Measurements from ENCODE around the gene FBN3.
"Not testable (repeated sequence)": the region's sequence is repeated elsewhere in the genome, so short reads cannot be mapped to it uniquely, and the experiment has no call there.

FBN3 gene

DNA sequence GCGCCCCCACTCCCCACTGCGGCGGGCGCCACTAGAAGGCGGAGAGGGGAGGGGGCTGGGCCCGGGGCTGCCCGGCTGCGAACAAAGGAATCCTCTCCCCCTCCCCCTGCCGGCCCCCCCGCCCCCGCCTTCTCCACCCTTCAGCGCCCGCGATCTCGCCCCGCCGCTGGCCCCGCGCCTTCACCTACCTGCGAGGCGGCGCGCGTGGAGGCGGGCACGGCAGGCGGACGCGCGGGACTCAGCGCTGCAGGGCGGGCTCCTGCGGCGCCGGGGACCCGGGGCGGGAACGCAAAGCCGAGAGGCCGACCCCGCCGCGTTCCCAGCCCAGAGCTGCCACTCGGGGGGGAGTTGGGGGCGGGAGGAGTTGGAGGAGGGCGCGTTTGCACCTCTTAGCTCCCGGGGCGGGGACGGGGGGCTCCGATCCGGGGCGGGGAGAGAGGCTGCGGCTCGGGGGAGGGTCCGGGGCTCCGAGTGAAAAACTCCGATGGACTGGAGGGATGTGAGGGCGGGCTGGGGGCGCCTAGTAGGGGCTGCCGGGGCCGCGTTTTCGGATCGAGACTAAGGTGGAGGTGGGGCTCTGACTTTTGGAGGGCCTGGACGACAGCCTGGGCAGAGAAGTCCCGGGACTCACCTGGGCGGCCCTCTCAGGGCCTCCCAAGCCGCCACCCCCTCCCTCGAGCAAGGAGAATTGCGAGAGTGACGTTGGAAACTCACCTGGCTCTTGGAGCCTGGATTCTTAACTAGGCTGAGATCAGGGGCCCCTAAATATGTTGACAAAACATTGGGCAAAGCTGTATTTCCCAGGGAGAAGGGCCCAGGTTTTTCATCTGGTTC is at the start of gene FBN3:
TSS of gene FBN3 (minus strand) at position 332 of the 834 bp plus-strand sequence. CDS start 2,112 bp downstream, outside the sequence.
- no peak for DNase-seq (ENCODE audit: low read depth, low spot score)

DNA sequence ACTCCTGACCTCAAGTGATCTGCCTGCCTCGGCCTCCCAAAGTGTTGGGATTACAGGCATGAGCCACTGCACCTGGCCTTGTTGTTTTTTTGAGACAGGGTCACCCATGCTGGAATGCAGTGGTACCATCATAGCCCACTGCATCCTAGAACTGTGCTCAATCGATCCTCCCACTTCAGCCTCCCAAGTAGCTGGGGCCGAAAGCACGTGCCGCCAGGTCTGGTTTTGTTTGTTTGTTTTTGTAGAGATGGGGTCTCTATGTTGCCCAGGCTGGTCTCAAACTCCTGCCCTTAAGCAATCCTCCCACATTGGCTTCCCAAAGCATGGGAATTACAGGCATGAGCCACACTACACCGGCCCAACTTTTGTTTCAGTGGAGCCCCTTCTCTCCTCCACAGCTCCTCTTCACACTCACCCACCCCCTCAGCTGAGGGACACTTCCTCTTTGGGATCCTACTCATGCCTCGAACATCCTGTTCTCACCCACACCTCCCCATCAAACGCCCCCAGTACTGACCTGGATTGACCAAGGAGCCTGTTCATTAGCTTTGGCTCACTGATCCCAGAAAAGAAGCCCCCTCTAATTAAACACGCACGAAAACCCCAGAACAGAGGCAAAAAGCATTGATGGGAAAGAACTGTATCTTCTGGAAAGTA is 47.0 kb upstream of the FBN3 start:
- DNase-seq (ENCODE audit: low read depth, low spot score) = no peak

DNA sequence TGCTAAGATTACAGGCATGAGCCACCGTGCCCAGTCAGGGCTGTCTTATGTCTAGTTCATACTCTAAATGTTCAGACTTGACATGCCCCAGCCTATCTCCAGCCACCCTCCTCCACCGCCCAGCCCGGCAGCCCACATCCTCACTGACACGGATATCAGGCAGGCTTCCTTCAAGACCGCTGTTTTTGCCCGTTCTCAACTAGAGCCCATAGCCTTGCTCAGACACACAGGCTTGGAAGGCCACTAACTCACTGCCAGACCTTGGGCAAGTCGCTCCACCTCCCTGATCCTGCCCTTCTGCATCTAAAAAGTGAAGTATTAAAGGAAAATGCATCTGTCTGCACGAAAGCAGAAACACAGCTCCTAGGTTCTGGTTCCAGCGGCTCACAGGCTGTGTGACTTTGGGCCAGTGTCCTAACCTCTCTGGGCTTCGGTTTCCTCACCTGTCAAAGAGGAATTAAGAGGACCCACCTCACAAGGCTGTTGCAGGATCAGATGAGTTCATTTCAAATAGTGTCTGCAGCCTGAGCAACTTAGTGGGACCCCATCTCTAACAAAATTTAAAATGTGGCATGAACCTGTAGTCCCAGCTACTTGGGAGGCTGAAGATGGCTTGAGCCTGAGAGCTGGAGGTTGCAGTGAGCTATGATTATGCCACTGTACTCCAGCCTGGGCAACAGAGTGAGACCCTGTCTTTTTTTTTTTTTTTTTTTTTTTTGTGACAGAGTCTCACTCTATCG is 45.3 kb upstream of the FBN3 start:
- no peak for DNase-seq (ENCODE audit: low read depth, low spot score)

DNA sequence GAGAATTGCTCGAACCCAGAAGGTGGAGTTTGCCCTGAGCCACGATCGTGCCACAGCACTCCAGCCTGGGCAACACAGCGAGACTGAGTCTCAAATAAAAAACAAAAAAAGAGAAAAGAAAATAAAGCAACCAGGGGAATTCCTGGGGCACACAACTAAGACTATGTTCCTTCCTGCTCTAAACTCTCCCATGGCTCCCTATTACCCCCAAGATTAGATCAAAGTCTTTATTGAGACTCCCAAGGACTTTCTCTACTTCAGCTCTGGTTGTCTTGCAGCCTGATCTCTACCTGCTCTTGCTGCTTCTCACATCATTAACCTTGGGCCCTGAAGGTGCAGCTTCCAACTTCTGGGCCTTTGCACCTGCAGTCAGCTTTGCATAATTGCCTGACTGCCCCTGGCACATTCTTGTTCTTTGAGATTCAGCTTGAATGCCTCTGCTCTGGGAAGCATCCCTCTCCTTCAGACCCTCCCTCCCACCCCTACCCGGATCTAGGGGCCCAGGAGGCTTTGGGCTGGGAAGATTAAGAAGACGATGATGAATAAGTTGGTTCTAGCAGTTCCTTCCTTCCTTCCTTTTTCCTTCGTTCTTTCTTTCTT is 42.9 kb upstream of the FBN3 start:
- DNase-seq (ENCODE audit: low read depth, low spot score) = no peak

DNA sequence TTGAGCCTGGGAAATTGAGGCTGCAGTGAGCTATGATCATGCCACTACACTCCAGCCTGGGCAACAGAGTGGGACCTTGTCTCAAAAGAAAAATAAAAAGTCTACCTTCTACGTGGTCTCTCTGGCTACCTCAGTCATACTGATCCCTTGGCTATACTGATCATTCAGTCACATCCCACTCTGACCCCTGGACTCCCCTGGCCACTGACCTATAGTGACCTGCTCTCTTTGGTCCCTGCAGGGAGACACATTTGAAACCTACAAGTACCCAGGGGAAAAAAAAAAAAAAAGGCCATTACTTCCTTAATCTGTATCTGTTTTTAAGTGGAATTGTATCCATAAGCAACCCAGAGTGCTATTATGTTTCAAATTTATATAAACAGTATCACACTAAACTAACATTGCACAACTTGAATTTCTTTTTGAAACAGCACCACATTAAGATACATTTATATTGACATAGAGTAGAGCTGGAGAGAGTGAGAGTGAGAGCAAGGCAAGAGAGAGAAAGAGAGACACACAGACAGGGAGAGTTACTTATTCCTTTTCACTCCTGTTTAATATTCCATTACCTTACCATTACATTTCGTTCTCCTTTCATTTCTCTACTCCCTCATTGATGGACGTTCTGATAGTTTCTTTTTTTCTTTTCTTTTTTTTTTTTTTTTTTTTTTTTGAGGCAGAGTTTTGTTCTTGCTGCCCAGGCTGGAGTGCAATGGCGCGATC is 36.1 kb upstream of the FBN3 start:
- no peak for DNase-seq (ENCODE audit: low read depth, low spot score)

DNA sequence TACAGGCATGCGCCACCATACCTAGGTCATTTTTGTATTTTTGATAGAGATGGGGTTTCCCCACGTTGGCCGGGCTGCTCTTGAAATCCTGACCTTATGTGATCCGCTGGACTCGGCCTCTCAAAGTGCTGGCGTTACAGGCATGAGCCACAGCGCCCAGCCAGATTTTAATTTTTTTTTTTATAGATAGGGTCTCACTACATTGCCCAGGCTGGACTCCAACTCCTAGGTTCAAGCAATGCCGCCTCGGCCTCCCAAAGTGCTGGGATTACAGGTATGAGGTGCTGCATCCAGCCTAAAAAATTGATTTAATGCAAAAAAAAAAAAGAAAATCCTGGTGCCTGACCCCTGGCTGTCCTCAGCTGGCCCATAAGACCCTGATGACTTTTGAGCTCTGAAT is 34.9 kb upstream of the FBN3 start:
- DNase-seq (ENCODE audit: low read depth, low spot score) = no peak

DNA sequence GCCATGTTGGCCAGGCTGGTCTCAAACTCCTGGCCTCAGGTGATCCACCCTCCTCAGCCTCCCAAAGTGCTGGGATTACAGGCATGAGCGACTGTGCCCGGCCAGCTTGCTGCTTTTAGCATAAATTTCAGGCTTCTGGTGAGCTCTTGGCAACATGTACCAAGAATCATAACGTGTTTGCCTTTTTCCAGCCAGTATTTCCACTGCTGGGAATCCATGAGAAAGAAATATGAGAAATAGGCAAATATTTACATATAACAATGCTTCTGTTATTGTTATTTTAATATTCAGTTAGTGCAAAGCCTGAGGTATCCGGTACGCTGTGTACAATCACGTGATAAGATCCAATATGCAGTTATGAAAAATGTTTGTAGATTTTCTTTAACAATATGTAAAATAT is 30.6 kb upstream of the FBN3 start:
- no peak for DNase-seq (ENCODE audit: low read depth, low spot score)

DNA sequence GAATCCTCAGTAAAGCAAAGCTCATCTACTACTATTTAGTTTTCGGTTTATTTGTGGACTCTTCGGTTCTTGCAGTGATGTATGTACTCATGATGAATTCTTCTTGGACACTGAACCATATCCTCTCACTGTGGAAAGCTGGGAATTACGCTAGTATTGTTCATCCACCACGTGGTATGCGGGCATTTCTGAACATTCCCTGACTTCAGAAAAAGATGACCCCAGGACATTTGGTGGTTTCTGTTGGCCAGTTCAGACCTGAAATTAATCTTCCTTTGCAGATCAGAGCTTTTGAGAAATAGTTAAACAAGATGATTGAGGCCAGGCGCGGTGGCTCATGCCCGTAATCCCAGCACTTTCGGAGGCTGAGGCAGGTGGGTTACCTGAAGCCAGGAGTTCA is 25.3 kb upstream of the FBN3 start:
- DNase-seq (ENCODE audit: low read depth, low spot score) = no peak

DNA sequence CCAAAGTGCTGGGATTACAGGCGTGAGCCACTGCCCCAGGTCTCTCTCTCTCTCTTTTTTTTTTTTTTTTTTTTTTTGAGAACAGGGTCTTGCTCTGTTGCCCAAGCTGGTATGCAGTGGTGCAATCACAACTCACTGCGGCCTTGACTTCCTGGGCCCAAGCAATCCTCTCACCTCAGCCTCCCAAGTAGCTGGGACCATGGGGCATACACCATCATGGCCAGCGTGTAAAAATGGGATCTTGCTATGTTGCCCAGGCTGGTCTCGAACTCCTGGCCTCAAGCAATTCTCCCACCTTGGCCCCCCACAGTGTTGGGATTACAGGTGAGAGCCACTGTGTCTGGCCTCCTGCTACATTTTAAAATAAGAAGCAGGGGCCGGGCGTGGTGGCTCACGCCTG is 19.1 kb upstream of the FBN3 start:
- no peak for DNase-seq (ENCODE audit: low read depth, low spot score)

DNA sequence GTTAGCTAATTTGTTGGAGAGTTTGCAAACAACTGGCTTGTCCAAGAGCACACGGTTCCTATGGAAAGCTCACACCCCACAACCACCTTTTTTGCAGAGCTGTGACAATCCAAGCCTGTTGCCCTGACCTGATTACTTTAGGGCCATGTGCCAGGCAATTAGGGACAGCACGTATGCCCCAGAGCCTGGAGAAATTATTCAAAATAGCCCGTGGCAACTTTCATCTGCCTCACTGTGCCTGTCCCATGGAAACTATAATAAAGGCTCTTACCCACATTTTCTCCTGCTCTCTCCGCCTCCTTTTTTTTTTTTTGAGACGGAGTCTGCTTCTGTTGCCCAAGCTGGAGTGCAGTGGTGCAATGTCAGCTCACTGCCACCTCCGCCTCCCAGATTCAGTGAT is 18.6 kb upstream of the FBN3 start:
- no peak for DNase-seq (ENCODE audit: low read depth, low spot score)

DNA sequence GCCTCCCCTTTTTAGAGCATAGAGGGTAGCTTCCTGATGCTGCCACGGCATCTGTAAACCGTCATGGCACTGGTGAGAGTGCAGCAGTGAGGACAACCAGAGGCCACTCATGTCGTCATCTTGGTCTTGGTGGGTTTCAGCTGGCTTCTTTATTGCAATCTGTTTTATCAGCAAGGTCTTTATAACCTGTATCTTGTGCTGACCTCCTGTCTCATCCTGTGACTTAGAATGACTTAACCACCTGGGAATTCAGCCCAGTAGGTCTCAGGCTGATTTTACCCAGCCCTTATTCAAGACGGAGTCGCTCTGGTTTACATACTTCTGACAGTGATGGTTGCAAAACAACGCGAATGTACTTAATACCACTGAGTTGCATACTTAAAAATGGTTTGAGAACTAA is 14.4 kb upstream of the FBN3 start:
- DNase-seq (ENCODE audit: low read depth, low spot score) = no peak

DNA sequence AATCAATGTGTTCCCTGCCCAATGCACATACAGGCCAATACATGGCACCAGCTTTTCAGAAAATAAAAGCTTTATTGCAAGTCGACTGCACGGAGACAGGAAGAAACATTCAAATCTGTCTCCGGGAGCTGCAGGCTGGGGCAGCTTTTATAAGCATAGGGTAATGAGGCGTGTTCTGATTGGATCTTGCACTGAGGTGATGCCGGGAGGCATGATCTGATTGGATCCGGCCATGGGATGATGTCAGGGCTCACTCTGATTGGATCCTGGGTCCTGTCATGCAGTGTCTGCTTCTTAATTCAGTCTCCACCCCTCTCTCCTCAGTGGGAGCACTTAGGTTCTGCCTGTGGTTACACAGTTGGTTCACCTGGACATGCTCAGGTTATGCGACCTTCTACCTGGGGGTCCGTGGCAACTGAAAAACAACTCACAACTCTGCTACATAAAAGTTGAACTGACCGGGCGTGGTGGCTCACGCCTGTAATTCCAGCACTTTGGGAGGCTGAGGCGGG is 11.8 kb upstream of the FBN3 start:
- DNase-seq (ENCODE audit: low read depth, low spot score) = no peak

DNA sequence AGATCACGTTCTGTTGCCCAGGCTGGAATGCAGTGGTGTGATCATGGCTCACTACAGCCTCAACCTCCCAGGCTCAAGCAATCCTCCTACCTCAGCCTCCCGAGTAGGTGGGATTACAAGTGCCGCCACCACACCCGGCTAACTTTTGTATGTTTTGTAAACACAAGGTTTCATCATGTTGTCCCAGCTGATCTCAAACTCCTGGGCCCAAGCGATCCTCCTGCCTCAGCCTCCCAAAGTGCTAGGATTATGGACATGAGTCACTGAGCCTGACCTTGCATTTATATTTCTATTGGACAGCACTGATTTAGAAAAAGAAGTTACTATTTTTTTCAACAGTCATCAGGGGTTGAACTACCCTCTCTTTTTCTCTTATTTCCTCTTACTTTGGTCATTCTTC is 9.9 kb upstream of the FBN3 start:
- DNase-seq (ENCODE audit: low read depth, low spot score) = not testable (repeated sequence)

DNA sequence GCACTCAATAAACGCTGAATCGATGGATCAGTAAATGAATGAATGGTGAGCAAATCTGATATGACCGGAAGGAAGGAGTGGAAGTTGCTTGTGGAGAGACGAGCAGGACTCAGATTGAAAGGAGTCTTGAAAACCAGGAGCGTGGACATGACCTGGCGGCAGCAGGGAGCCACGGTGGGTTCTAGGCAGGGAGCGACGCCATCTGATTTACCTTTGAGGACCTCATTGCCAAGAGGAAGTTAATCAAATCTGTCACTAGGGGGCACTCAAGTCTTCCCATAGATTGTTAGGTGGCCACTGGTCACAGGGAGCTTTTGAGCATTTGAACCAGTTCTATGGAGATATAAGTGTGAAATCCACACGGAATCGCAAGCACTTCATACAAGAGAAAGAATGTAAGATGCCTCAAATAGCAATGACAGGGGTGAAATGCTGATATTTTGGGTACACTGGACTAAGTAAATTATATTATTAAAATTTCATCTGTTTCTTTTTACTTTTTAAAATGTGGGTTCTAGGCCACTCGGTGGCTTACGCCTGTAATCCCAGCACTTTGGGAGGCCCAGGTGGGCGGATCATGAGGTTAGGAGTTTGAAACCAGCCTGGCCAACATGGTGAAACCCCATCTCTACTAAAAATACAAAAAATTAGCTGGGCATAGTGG is 9.2 kb upstream of the FBN3 start:
- no peak for DNase-seq (ENCODE audit: low read depth, low spot score)

DNA sequence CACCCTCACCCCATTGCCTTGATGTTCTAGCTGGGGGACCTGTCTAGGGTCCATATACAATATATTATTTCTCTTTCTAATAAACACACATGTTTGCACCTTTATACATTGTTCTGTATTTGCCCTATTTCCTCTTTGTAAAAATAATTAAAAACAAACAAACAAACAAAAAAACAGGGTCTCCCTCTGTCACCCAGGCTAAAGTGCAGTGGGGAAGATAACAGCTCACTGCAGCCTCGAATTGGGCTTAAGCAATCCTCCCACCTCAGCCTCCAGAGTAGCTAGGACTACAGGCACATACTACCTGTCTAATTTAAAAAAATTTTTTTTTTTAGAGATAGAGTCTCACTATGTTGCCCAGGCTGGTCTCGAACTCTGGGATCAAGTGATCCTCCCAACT is 5.9 kb upstream of the FBN3 start:
- DNase-seq (ENCODE audit: low read depth, low spot score) = no peak

DNA sequence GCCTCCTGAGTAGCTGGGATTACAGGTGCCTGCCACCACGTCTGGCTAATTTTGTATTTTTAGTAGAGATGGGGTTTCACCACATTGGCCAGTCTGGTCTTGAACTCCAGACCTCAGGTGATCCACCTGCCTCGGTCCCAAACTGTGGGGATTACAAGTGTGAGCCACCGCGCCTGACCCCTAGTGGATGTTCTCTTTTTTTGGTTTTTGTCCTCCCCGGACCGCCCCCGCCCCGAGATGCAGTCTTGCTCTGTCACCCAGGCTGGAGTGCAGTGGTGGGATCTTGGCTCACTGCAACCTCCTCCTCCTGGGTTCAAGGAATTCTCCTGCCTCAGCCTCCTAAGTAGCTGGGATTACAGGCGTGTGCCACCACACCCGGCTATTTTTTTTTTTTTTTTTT is 4.6 kb upstream of the FBN3 start:
- DNase-seq (ENCODE audit: low read depth, low spot score) = not testable (repeated sequence)

DNA sequence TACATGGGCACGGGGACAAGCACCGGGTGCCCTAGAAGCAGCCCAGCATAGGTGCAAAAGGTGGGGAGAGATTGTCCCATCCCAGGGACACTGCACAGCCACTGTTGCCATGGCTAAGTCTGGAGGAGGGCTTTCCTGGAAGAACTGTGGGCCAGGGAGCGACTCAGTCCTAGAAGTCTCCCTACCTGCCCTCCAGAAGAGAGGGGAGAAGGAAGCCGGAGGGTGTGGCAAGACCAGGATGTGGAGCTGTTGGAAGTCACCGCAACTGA is 2.3 kb upstream of the FBN3 start:
- no peak for DNase-seq (ENCODE audit: low read depth, low spot score)

DNA sequence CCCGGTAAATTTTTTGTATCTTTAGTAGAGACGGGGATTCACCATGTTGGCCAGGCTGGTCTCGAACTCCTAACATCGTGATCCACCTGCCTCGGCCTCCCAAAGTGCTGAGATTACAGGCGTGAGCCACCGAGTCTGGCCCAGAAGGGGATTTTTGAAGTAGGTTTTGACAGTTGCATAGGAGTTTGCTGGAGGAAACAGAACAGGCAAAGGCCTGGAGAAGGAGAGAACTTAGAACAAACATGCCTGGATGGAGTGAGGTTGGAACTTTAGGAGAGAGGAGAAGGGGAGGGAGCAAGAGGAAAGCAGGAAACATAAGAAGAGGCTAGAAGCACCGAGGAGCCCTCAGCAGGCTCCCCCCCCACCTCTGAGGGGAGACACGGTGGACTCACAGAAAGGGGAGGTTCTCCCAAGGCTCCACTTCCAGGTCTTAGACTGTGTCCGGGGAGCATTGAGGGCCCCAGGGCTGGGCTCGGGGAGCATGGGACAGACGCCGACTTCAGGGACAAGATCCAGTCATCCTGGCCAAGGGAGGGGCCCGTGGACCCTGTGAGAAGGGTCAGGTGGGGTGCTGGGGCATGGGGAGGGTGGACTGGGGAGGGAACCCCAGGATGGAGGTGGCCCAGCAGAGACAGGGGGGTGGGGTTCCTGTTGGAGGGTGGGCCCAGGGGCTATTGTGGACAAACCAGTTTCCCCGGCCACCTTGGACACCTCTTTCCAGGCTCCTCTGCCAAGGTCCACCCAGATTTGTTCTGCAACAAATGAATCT is 1.8 kb upstream of the FBN3 start:
- DNase-seq (ENCODE audit: low read depth, low spot score) = no peak

DNA sequence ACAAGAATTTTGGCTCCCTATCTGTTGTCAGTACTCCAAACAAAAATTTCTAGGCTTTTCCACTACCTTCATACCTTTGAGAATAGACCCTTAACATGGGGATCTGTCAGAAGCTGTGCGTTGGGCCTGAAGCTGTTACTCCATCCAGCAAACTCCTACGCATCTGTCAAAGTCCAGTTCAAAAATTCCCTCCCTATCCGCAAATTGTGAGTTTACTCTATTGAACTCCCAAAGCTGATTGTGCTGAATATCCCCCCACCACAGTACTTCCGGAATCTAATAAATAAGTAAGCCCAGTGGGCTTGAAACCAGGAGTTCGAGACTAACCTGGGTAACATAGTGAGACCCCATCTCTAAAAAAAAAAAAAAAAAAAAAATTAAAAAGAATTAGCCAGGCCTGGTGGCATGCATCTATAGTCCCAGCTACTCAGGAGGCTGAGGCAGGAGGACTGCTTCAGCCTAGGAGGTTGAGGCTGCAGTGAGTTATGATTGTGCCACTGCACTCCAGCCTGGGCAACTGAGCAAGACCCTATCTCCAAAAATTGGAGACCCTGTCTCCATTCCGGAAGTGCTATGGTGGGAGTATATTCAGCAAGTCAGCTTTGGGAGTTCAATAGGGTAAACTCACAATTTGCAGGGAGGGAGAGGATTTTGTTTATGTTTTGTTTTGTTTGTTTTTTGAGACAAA is 930 bp upstream of the FBN3 start:
- no peak for DNase-seq (ENCODE audit: low read depth, low spot score)

All from brain pericyte (primary cell).